ENCODE data around the gene CHD6.

The CHD6 gene, protein sequence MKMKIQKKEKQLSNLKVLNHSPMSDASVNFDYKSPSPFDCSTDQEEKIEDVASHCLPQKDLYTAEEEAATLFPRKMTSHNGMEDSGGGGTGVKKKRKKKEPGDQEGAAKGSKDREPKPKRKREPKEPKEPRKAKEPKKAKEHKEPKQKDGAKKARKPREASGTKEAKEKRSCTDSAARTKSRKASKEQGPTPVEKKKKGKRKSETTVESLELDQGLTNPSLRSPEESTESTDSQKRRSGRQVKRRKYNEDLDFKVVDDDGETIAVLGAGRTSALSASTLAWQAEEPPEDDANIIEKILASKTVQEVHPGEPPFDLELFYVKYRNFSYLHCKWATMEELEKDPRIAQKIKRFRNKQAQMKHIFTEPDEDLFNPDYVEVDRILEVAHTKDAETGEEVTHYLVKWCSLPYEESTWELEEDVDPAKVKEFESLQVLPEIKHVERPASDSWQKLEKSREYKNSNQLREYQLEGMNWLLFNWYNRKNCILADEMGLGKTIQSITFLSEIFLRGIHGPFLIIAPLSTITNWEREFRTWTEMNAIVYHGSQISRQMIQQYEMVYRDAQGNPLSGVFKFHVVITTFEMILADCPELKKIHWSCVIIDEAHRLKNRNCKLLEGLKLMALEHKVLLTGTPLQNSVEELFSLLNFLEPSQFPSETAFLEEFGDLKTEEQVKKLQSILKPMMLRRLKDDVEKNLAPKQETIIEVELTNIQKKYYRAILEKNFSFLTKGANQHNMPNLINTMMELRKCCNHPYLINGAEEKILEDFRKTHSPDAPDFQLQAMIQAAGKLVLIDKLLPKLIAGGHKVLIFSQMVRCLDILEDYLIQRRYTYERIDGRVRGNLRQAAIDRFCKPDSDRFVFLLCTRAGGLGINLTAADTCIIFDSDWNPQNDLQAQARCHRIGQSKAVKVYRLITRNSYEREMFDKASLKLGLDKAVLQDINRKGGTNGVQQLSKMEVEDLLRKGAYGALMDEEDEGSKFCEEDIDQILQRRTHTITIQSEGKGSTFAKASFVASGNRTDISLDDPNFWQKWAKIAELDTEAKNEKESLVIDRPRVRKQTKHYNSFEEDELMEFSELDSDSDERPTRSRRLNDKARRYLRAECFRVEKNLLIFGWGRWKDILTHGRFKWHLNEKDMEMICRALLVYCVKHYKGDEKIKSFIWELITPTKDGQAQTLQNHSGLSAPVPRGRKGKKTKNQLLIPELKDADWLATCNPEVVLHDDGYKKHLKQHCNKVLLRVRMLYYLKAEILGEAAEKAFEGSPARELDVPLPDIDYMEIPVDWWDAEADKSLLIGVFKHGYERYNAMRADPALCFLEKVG (N-terminal part only)

DNA sequence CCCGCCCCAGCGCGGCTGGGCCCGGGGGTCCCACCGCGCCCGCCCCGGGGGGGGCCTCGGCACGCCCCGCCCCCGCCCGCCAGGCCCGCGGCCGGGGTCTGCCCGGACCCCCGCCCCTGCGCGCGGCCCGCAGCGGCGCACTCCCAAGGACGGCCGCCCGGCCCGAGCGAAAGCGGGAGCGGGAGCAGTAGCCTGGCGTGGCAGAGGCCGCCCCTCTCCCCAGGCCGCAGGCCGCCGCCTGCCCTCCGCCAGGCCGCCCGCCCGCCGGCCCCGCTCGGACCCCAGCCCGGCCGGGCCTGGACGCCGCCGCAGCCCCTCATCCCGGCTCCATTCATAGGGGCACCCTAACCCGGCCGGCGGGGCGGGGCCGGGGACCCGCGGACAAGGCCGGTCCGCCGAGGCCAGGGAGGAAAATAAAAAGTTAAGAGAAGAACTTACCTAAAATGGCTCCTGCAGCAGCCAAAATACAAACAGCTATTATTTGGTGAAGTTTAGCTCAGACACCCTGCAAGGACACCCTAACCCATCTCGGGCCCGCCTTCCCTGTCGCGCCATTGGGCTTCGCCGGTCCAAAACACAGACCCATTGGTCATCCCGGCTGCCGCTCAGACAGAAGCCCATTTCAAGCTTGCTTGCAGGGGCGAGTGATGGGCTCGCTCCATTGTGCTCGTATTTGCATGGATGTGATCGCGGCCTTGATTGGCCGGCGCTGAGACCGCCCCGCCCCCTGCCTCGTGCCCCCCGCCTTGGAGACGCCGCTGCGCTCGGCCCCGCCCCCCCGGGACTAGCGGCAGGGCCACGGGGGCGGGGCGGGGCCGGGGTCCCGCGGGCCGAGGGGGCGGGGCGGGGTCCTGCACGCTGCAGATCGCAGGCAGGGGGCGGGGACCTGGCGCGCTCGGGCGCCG lies at the start of gene CHD6:
TSS of gene CHD6 (minus strand) at position 476 of the 905 bp plus-strand sequence. CDS start 67,040 bp downstream, outside the sequence.
- DNase-seq = peak; percentile 99

DNA sequence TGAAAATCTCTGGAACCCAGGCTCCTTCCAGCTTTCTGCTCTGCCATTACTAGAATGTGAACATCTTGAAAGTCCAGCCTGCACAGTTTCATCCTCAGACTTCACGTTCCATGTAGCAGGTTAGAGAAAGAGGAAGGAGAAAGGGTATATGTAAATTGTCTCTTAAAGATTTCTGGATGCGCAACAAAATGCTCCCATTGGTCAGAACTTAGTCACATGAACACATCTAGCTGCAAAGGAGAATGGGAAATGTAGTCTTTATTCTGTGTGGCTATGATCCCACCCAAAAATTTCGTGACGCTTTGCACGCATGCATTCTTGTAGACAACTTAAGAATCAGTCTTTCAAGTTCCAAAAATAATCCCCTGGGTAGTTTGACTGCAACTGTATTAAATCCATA lies 46.4 kb upstream of the CHD6 start:
- no peak for DNase-seq

DNA sequence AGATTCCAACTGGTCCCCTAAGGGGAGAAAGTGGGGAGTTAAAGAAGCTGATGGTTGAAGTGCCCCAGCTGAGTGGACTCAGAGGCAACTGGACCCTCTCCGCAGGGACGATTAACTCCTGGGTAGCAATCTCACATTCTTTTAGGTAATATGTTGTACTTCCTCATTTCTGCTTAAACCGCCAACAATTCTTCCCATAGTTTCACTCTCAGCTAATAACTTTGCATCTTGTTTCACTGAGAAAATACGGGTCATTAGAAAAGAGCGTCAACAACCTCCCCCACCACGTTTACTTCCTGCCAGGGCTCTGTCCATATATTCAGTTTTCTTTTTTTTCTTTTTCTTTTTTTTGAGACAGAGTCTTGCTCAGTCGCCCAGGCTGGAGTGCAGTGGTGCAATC lies 39.5 kb upstream of the CHD6 start:
- no peak for DNase-seq

DNA sequence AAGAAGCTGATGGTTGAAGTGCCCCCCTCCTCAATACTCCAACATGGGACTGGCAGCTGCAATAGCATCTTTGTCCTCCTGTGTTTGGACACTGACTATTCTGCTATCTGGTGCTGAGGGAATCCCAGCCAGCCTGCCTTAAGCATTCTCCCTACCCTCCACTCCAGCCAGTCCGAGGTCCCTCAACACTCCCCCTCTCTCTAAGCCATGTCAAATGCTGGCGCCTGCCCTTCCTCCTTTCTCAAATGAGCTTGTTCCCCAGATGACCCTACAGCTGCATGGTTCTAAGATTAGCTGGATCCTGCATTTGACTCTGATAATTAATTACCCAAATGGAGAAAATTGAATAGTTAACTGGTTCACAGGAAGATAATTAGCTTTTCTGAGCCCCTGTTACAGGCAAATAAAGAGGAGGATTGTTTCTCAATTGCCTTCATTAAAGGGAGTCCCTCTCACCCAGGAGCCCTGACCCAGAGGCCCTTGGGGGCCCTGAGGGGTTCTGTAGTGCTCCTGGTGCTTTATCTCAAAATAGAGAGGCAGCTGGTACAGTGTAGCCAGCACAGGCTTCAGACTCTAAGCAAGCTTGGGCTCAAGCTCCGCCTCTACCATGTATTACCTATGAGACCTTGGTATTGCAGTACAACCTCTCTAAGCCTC lies 37.9 kb upstream of the CHD6 start:
- DNase-seq = no peak

DNA sequence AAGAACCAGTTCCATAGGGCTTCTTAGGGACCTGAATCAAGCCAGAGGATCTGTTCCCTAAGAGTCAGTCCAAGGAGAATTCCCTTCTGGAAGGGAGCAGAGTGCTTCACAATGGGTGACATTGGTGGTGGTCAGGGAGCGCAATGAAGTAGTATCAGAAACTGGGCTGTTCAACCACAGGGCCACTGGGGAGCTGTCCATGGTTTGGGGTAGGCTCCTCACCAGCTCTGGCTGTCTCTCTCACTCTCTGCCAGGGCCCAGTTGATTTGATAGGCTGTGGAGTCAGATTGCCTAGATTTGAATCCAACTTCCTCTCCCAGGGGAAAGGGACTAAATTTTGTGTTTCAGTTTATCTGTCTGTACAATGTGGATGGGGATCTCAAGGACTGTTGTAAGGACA lies 36.7 kb upstream of the CHD6 start:
- DNase-seq = no peak

DNA sequence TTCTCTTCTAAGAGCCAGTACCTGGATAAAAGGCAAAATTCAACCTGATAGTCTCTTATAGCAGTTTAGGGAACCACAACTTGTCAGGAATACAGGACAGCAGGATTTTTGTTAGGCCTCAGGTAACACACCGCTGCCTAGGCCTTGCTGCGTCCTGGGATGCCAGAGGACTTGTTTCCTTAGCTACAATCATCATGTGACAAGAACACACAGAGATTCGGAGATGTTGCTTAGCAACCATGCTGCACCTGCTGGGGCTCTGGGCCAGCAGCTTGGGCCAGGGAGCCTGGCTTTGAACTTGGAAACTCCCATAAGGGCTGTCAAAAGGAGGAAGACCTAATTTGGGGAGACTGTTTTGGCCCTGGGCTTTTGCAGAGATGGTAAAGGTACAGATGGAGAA lies 36.1 kb upstream of the CHD6 start:
- no peak for DNase-seq

DNA sequence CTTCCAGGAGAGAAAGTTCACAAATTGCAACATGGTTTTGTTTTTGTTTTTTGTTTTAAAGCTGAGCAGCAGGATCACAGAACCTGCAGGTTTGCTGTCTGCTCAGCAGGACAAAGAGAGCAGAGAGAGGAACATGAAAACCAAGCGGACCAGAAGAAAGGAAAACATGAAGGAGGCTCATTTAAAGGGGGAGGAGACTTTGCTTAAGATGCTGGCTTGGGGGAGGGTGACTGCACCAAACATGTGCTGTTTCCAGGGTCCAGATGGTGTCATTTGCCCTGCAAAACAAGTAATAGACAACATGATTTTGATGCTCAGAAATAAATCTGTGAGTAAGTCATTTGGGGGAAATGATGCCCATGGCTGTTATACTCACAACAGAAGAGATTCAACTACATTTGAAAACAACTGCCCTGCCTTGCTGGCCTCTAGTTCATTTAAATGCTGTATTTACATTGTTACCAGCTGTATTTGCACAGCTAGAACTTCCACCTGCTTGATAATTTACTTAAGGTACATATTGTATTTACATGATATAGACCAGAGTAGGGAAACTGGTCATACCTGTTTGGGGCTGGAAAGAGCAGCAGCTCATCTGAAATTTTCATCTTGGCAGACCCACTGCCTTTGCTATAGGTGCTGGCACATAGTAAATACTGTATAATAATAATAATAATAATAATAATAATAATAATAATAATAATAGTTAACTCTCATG lies 32.2 kb upstream of the CHD6 start:
- DNase-seq = no peak

DNA sequence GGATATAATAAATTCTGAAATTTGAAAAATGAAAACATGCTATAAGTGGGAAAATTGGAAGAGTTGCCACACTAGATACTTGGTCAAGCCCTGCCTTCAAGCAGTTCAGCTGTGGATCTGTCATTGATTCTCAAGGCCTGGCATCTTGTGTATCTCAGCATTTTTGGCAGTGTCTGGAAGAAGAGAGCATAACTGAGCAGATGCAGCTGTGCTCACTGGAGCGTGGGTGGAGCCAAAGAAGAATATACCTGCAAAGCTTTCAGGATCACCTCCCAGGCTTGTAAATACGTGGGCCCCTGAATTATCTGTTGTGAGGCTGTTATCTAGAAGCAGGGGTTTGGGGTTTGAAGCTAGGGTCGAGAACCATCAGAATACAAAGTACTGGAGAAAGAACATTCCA lies 31.3 kb upstream of the CHD6 start:
- DNase-seq = no peak

DNA sequence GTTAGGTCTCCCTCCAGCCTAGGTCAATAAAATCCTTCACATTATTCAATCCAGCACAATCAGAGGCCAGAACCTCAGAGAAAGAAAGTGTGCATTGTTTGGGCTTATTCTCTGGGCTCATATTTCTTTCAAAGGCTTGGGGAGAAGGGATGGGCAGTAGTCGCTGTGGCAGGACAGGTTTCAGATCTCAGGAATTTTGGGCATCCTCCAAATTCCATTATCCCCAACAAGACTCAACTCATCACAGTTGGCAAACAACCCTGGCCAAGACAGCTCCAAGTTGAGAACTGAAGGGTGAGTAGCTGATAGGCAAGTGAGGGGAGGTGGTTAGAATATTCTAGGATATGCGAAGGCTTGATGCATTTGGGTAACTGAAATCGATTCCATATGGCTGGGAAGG lies 27.2 kb upstream of the CHD6 start:
- no peak for DNase-seq

DNA sequence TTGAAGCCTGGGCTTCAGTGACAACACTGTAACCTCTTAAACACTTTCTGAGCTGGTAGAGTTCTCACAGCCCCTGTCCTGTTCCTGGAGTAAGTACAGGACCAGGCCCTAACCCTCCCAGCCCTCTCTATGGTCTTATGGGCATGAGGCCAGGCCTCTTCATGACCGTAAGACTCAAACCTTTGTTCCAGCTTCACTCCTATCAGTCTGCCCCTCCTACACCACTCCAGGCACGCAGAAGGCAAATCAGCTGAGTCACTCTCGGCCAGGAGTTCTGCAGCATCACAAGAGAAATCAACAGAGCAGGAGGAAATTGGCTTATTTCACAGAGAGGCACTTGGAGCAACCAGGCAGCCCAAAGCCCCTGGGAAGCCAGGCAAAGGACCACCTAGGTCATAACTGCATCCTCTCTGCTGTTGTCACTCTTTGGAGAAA lies 25.3 kb upstream of the CHD6 start:
- no peak for DNase-seq

DNA sequence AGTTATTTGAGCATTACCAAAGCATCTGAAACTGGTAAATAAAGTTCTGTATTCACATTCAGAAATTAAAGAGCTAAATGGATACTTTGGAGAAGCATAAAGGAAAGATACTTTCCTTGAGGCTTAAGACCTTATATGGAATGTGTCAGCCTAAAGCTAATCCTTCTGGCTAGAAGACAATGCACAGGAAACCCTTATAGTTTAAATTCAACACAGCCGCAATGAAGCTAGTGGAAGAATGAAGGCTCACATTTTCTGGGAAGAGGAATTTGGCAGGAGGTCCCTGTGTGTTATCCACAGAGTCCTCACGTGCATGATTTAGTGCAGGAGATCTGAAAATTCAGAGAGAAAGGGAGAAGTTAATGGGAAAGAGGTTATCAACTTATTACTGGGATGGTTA lies 21.5 kb upstream of the CHD6 start:
- no peak for DNase-seq

DNA sequence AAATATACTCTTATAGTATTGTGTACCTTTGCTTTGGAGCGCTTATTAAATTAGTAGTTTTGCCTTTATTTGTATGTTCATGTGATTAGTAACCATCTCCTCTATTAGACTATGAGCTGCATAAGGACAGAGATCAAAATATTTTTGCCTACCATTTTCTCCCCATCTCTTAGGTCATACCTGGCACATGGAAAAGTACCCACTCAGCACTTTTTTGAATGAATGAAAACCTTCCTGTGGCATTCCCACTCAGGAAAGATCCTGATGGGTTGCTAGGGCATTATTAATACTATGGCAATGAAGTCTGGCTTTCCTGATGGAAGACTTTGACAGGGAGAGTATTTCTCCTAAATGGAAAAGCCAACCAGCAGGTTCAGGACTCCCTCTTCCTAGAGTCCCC lies 20.3 kb upstream of the CHD6 start:
- no peak for DNase-seq

DNA sequence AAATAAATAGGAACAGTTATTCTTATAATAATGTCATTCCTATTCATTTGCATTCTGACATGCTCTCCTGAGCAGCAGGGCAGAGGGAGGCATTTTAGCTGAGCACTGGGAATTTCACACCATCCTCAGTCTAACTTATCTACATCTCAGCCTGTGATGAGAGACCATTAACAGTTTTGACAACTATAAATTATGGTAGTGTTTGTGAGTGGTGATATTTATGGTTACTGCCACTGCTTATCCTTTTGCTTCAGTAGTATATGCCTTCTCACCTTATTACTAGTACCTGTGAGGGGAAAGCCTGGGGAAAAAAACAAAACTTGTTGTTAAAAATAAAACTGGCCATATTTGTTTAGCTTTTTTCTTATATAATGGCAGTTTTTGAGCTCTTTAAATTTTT lies 17.0 kb upstream of the CHD6 start:
- no peak for DNase-seq

DNA sequence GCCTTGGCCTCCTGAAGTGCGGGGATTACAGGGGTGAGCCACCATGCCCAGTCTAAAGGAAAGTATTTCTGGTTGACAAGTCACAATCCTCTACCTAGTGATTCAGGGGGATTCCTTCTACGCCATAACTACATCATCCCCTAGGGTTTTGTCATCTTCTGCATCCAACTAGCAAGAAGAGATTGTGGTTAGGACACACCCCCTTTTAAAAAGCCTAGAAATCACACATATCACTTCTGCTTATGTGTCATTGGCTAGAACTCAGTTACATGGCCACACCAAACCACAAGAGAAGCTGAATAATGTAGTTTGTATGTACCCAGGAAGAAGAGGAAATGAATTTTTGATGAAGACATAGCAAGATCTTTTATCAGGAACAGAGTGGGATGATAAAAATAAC lies 14.7 kb upstream of the CHD6 start:
- DNase-seq = no peak

DNA sequence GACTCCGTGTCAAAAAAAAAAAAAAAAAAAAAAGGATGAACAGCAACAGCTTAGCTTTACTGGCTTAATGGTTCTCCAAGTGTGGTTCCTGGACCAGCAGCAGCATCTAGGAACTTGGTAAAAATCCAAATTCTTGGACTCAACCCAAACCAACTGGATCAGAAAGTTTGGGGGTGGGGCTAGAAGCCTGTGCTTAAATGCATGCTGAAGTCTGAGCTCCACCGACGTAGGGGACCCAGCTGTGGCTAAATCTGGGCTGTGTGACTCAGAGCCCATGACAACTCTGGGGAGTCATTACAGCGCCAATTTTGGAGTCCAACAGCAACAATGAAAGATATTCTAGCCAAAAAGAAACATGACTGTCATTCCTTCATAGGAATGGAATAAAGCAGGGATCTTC lies 13.6 kb upstream of the CHD6 start:
- DNase-seq = no peak

DNA sequence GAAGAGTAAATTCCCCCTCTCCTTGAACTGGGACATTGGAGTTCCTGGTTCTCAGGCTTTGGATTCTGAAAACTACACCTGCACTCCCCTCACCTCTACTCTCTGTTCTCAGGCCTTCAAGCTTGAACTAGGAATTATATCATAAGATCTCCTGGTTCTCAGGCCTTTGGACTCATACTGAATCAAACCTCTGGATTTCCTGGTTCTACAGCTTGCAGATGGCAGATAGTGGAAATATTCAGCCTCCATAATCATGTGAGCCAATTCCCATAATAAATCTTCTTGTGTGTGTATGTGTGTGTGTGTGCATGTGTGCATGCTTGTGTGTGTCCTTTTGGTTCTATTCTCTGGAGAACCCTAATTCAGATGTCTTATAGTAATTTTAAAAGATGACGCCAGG lies 12.7 kb upstream of the CHD6 start:
- DNase-seq = no peak

DNA sequence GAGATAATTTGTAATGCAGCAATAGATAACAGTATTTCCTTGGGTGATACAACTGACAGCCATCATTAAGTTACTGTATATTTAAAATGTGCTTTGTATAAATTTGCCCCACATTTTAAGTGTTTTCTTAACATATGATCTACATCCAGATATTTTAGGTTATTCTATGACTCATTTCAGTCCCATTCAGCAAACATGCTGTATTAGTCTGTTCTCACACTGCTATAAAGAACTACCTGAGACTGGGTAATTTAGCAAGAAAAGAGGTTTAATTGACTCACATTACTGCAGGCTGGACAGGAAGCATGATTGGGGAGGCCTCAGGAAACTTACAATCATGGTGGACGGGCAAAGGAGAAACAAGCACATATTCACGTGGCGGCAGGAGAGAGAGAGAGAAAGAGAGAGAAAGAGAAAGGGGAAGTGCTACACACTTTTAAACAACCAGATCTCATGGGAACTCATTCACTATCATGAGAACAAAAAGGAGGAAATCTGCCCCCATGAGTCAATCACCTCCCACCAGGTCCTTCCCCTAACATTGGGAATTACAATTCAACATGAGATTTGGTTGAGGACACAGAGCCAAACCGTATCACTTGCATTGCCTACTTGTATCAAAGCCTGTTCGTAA lies 9.6 kb upstream of the CHD6 start:
- DNase-seq = no peak

DNA sequence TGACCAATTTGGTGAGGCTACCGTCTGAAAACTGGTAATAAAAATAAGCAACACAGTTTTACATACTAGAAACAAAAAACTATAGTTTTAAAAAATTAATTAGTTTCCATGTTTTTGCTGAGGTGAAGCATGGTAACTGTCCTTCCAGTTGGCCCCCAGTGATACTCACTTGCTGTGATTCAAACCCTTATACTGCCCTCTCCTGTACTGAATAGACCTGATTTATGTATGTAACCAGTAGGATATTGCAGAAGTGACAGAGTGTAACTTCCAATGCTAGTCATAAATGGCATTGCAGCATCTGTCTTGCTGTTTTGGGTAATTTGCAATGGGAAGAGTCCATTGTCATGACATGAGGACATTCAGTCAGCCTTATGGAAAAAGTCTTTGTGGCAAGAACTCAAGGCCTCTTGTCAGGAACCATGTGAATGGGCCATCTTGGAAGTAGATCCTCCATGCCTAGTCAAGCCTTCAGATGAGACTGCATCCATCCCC lies 8.9 kb upstream of the CHD6 start:
- DNase-seq = no peak

DNA sequence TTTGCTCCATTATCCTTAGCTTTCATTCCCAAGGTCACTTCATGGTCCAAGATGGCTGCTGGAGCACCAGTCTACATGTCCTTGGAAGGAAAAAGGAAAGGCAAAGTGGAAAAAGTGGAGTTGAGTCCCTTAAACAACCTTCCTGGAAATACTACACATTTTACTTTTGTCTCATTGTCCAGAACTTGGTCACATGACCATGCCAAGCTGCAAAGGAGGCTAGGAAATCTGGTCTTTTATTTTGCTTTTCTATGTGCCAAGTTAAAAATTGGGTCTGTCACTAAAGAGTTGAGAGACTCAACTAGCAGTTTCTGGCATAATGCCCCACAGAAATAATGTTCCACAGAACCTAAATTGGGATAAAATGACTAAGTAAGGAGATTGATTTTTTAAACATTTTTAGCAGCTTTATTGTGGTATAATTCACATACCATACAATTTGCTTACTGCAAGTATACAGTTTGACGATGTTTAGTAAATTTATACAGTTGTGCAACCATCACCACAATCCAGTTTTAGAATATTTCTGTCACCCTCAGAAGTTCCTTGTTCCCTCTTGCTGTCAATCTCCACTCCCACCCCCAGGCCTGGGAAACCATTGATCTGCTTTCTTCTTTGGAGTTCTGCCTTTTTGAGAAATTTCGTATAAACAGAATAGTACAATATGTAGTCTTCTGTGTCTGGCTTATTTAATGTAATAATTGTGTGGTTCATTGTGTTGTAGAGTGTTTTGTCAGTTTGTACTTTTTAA lies 5.6 kb upstream of the CHD6 start:
- no peak for DNase-seq

Data from stimulated activated CD4-positive, alpha-beta T cell treated with anti-CD3 and anti-CD28 coated beads, Interleukin-2, amount 100 ng/mL, for 24 hours (primary cell).